Activated T-helper 1 cell treated with Interleukin-2 at 50 U/mL for 16 hours (primary cell): ENCODE data around the gene ROR1.
"Not testable (repeated sequence)": the region's sequence is repeated elsewhere in the genome, so short reads cannot be mapped to it uniquely, and the experiment has no call there.

Experiments
- DNase-seq: peaks from one replicate; pipeline ENCODE4 v3.0.0-alpha.2; 2020; ENCODE audit warnings: low read depth

Gene ROR1

GRCh38 chr1:64186138-64186897 is 412.5 kb downstream of the ROR1 start:
- DNase-seq = no peak

GRCh38 chr1:64186898-64187280 is 413.1 kb downstream of the ROR1 start:
- DNase-seq = no peak

- DNase-seq = no peak
Measured at GRCh38 chr1:64187646-64188045, 413.8 kb downstream of the ROR1 start.

DNA sequence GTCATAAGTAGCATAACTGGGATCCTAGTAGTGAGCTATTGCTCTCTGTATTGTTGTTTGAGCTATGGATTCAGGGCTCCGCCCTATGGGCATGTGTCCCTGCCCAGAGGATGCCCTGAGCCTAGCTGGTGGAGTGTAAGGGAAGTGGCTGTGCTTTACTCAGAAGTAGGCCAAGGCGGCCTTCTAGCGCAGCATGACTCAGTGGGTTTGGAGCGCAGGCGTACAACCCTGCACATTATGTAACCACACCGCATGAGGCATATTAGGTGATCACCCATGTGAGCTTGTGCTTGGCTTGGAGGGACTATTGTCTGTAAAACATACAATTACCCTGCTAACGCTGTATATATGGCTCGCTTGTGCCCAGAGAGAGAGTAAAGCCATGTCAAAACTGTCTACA is 418.5 kb downstream of the ROR1 start:
- DNase-seq = no peak

GRCh38 chr1:64194168-64195080 is 420.6 kb downstream of the ROR1 start:
- no peak for DNase-seq

GRCh38 chr1:64195081-64195395 is 421.2 kb downstream of the ROR1 start:
- DNase-seq = no peak

GRCh38 chr1:64196074-64196870 is 422.5 kb downstream of the ROR1 start:
- DNase-seq = no peak

DNA sequence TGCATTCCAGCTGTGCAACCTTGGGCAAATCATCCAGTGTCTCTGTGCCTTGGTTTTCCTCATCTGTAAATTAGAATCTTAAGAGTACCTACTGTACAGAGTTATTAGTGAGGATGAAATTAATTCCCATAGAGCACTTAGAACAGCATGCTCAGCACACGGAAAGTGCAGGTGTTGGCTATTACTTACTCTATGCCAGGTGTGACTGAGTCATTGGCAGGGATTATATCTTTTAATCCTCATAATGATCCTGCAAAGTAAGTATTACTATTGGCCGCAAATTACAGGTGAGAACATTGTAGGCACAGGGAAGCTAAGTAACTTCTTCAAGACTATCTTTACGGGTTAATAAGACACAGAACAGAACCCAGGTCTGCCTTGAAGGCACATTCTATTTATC is 423.3 kb downstream of the ROR1 start:
- no peak for DNase-seq

DNA sequence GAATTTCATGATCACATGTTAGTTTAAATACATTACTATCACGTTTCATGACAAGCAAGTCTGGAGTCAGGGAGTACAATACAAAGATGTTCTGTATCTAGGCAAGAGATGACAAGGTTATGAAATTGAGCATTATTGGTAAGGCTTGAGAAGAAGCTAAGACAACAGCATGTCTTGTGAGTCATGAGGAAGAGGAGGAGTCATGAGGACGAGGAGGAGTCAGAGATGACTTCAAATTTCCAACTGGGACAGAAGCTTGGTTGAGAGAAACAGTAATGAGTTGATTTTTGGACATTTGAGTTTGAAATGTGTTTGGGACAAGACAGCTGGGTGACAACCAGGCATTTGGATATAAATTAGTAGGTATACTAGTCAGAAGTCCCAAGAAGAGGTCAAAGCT is 425.3 kb downstream of the ROR1 start:
- DNase-seq = no peak

GRCh38 chr1:64200064-64200463 is 426.2 kb downstream of the ROR1 start:
- DNase-seq = no peak

- DNase-seq = no peak
Measured at GRCh38 chr1:64203420-64203819, 429.6 kb downstream of the ROR1 start, which contains the start of gene UBE2U. Gene UBE2U (plus strand): TSS chr1:64203623. CDS start chr1:64204051, 428 bp downstream.

DNA sequence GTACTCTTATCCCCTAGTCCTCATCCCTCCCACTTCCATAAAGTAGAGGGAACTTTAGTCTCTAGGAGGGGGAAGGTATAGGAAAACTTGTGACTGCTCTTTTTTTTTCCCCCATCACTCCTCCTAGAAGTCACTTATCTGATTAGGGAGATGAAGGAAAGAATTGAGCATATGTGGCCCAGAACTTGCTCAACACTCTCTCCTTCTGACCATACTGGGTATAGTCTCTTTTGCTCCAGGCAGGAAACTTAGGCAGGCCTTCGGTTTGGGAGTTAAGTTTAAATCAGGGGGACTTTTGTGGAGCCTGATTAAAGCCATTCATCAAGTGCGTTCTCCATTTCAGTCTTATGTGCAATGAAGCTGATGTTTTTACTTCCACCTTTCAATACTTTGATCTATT is 435.4 kb downstream of the ROR1 start:
- DNase-seq = no peak

GRCh38 chr1:64212031-64212430 is 438.2 kb downstream of the ROR1 start:
- no peak for DNase-seq

DNA sequence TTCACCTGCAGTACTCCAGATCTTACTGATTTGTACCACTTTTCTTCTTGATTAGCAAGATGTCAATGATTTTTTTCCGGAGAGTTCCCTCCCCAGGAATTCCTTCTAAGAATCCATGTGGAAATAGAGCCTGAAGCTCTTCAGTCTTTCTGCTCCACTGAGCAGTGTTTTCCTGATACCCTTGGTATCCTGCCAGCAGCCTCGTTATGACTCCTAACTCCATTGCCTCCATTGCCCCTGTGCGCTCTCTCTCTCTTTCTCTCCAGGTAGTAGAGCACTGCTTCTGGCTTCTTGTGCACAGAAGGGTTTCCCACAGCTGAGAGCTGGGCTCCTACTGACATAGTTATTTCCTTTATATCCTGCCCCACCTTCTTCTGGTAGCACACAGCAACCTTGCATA is 441.8 kb downstream of the ROR1 start:
- DNase-seq = no peak

DNA sequence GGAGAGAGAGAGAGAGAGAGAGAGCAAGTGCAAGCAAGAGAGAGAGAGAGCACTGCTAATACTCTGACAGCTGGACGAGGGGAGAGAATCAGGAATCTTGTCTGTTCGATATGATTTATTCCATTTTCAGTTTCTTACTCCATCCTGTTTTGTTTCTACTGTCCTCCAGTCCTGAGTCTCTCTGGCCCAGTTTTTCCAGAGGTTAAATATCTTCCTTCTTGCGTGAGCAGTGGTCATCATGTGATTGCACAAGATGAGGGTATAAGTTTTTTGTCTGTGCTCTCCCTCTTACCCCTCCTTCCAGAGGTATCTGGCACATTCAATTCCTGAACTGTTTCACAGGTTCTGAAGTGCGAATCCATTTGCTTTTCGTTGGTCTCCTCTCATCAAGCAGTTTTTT is 446.4 kb downstream of the ROR1 start:
- no peak for DNase-seq

DNA sequence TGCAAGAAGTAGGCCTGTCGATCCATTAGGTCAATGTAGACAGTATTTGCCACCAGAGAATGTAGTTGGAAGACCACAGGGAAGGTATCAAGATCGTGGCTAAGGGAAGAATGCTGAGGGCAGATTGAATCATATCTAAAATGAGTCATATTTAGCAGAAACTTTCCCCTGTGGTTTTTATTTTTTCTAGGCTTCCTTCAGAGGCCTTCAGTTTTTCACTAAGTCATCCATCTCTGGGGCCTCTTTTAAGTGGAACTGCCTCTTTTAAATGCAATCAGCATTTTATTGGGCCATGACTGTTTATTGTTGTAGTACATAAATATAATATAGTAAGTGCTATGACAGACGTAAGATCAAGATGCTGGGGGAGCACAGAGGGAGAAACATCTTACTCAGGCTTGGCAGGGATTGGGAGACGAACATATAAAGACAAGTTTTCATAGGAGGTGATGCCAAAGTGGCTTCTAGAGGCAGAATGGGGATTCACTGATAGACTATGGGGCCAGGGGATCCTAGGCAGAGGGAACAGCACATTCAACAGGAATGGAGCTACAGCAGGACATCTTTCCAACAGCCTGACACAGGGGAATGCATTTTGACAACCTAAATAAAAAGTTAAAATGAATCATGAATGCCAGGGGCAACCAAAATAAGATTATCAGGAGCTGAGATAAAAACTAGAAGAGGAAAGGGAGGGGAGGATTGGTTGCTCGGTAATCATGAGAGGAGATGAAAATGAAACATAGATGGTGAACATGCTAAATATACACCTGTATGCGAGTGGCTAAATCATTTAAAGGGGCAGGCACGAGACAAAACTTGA is 449.7 kb downstream of the ROR1 start:
- no peak for DNase-seq

DNA sequence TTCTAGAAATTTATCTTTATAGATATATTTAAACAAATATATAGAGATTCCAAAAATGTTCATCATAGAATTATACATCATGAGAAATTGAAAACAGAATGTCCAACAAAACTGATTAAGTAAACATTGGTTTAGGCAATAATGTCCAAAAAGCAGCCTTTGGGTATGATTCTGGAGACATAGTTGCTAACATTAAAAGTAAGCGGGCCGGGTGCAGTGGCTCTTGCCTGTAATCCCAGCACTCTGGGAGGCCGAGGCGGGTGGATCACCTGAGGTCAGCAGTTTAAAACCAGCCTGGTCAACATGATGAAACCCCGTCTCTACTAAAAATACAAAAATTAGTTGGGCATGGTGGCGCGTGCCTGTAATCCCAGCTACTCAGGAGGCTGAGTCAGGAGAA is 450.4 kb downstream of the ROR1 start:
- DNase-seq = not testable (repeated sequence)

GRCh38 chr1:64228167-64228957 is 454.5 kb downstream of the ROR1 start:
- no peak for DNase-seq

DNA sequence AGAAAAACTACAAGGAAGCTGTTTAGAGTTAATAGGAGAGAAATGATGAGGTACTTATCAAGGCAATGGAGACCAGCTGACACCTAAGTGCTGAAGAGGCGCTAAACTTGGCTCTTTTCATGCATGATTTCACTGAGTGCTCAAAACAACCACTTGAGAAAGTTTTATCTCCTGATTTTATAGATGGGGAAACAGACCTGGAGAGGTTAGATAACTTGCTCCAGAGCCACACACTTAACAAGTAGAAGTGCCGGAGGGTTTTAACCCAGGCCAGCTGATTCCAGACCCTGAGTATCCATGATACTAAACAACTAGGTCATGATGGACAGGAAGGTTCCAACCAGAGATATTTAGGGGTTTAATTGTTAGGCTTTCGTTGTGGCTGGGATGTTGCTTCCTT is 455.5 kb downstream of the ROR1 start:
- no peak for DNase-seq
